ENCODE data around the gene GGA2.
A peak's percentile ranks its signal among the peaks of the same experiment; 100 is the strongest.
"Not testable (repeated sequence)": the region's sequence is repeated elsewhere in the genome, so short reads cannot be mapped to it uniquely, and the experiment has no call there.

The GGA2 gene

GRCh38 chr16:23523876-23524385, 13.6 kb upstream of the GGA2 start:
- DNase-seq = no peak

- no peak for DNase-seq
Measured at GRCh38 chr16:23523321-23523720, 13.0 kb upstream of the GGA2 start.

- DNase-seq = no peak
Measured at GRCh38 chr16:23521965-23522364, 11.7 kb upstream of the GGA2 start.

GRCh38 chr16:23521037-23521743, 10.9 kb upstream of the GGA2 start:
- no peak for DNase-seq

GRCh38 chr16:23520500-23520899, 10.2 kb upstream of the GGA2 start:
- no peak for DNase-seq

GRCh38 chr16:23519282-23519681, 9.0 kb upstream of the GGA2 start:
- no peak for DNase-seq

GRCh38 chr16:23518435-23518891, 8.2 kb upstream of the GGA2 start:
- no peak for DNase-seq

- no peak for DNase-seq
Measured at GRCh38 chr16:23516366-23517137, 6.3 kb upstream of the GGA2 start.

GRCh38 chr16:23515881-23516280, 5.6 kb upstream of the GGA2 start:
- no peak for DNase-seq

GRCh38 chr16:23514381-23515152, 4.3 kb upstream of the GGA2 start:
- DNase-seq = no peak

GRCh38 chr16:23512168-23512695, 1.9 kb upstream of the GGA2 start:
- no peak for DNase-seq

- no peak for DNase-seq
Measured at GRCh38 chr16:23511731-23512130, 1.4 kb upstream of the GGA2 start.

- not testable (repeated sequence) for DNase-seq
Measured at GRCh38 chr16:23510915-23511270, 599 bp upstream of the GGA2 start.

- no peak for DNase-seq
Measured at GRCh38 chr16:23509782-23510163, 521 bp downstream of the GGA2 start.

- DNase-seq = no peak
Measured at GRCh38 chr16:23509441-23509754, 896 bp downstream of the GGA2 start.

GRCh38 chr16:23508589-23509440, 1.5 kb downstream of the GGA2 start:
- DNase-seq = no peak

GRCh38 chr16:23506606-23506994, 3.7 kb downstream of the GGA2 start:
- no peak for DNase-seq

GRCh38 chr16:23505671-23506605, 4.4 kb downstream of the GGA2 start:
- DNase-seq = no peak

- DNase-seq = no peak
Measured at GRCh38 chr16:23505180-23505665, 5.1 kb downstream of the GGA2 start.

GRCh38 chr16:23504453-23505179, 5.7 kb downstream of the GGA2 start:
- peak; percentile 76 for DNase-seq
